Astrocyte (in vitro differentiated cells and primary cell): Measurements from ENCODE around the gene ZRANB1.

ENCODE experiments used
- CTCF ChIP-seq: IDR thresholded peaks from 2 replicates; pipeline ENCODE4 v1.5.1; 2011; ENCODE audit warnings: low read depth, mild to moderate bottlenecking, inconsistent platforms, low read length, moderate library complexity; ENCODE audit not compliant: insufficient read depth
- EZH2 ChIP-seq: IDR thresholded peaks from 2 replicates; pipeline ENCODE4 v1.6.1; 2012; ENCODE audit warnings: mild to moderate bottlenecking, low read length, inconsistent platforms; ENCODE audit not compliant: insufficient read depth

- TF ChIP-seq EZH2 (no peak), CTCF (no peak)
Observed at GRCh38 chr10:124902462-124902861, 39.5 kb upstream of the ZRANB1 start.
